Retinal pigment epithelial cell (primary cell): ENCODE results near the gene MTR.

ENCODE experiments used
- DNase-seq: peaks from one replicate; pipeline ENCODE4 v3.0.0-alpha.2; 2010; ENCODE audit warnings: low read depth
- H3K4me3 ChIP-seq: 2 replicates; pipeline ENCODE4 v1.5.1; 2011; ENCODE audit warnings: mild to moderate bottlenecking, low read length, control low read depth, moderate library complexity
- TF ChIP-seq, protein P1 (sequence below): conservative IDR thresholded peaks from 2 replicates; pipeline ENCODE4 v1.5.1; 2011; ENCODE audit warnings: low read depth, low read length, control low read depth, inconsistent platforms

Gene MTR

GRCh38 chr1:236799001-236799400 lies 3.9 kb downstream of the MTR start:
- TF ChIP-seq, protein P1, sequence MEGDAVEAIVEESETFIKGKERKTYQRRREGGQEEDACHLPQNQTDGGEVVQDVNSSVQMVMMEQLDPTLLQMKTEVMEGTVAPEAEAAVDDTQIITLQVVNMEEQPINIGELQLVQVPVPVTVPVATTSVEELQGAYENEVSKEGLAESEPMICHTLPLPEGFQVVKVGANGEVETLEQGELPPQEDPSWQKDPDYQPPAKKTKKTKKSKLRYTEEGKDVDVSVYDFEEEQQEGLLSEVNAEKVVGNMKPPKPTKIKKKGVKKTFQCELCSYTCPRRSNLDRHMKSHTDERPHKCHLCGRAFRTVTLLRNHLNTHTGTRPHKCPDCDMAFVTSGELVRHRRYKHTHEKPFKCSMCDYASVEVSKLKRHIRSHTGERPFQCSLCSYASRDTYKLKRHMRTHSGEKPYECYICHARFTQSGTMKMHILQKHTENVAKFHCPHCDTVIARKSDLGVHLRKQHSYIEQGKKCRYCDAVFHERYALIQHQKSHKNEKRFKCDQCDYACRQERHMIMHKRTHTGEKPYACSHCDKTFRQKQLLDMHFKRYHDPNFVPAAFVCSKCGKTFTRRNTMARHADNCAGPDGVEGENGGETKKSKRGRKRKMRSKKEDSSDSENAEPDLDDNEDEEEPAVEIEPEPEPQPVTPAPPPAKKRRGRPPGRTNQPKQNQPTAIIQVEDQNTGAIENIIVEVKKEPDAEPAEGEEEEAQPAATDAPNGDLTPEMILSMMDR: no peak
- no peak overlapping the region for H3K4me3 ChIP-seq
- DNase-seq: no peak

GRCh38 chr1:236800002-236800620 lies 5.0 kb downstream of the MTR start:
- no peak overlapping the region for H3K4me3 ChIP-seq
- DNase-seq: no peak
- TF ChIP-seq, protein P1: no peak

DNA sequence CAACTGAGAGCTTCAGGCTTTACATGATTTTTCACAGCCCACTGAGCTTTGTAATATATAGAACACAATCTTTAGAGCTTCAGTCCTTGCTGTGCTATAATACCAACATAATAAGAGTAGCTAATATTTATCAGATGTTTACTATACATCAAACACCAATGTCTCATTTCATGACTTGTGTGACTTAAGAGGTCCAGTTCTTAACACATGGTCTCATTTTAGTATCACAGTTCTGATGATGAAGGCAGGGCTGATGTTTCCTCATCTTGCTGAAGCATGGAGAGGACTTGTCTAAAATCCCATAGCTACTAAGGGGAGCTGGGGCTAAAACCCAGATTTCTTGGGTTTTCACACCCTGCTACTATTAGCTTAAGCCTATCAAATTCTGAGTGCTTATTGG lies 5.5 kb downstream of the MTR start:
- DNase-seq: no peak
- TF ChIP-seq, protein P1: no peak
- no peak overlapping the region for H3K4me3 ChIP-seq

- H3K4me3 ChIP-seq: no peak overlapping the region
- no peak for DNase-seq
- TF ChIP-seq, protein P1: no peak
Measured at GRCh38 chr1:236802264-236802663, 7.2 kb downstream of the MTR start.

- no peak for DNase-seq
- H3K4me3 ChIP-seq: no peak overlapping the region
- TF ChIP-seq, protein P1: no peak
Measured at GRCh38 chr1:236806634-236807033, 11.5 kb downstream of the MTR start.

GRCh38 chr1:236808005-236808404 lies 12.9 kb downstream of the MTR start:
- no peak for DNase-seq
- no peak overlapping the region for H3K4me3 ChIP-seq
- TF ChIP-seq, protein P1: no peak

- TF ChIP-seq, protein P1: no peak
- DNase-seq: no peak
- no peak overlapping the region for H3K4me3 ChIP-seq
Measured at GRCh38 chr1:236808564-236809130, 13.6 kb downstream of the MTR start.
